Kidney tubule cell (primary cell): ENCODE data around the gene ZNF219.

ENCODE experiments used
- DNase-seq: peaks from one replicate; pipeline ENCODE4 v3.0.0-alpha.2; 2018; ENCODE audit warnings: low spot score

The ZNF219 gene

GRCh38 chr14:21068521-21069387 lies 29.7 kb downstream of the ZNF219 start:
- DNase-seq, result peak; percentile 68

GRCh38 chr14:21066882-21067502 lies 31.5 kb downstream of the ZNF219 start:
- no peak for DNase-seq

GRCh38 chr14:21063479-21063878 lies 35.0 kb downstream of the ZNF219 start:
- DNase-seq, result peak; percentile 87

- DNase-seq, result no peak
These were observed 37.1 kb downstream of the ZNF219 start for GRCh38 chr14:21061347-21061668.

- DNase-seq, result no peak
These were observed 37.7 kb downstream of the ZNF219 start for GRCh38 chr14:21060614-21061346.

GRCh38 chr14:21059842-21060613 lies 38.4 kb downstream of the ZNF219 start:
- no peak for DNase-seq

- no peak for DNase-seq
These were observed 39.6 kb downstream of the ZNF219 start for GRCh38 chr14:21058903-21059302.

GRCh38 chr14:21057803-21058675 lies 40.4 kb downstream of the ZNF219 start, which contains the start of gene RNASE8:
RNASE8 (plus strand) TSS chr14:21057822; CDS start chr14:21057893, 71 bp downstream.
- peak; percentile 65 for DNase-seq

GRCh38 chr14:21056520-21057163 lies 41.8 kb downstream of the ZNF219 start:
- peak; percentile 49 for DNase-seq

GRCh38 chr14:21055432-21056117 lies 42.9 kb downstream of the ZNF219 start:
- peak; percentile 58 for DNase-seq

GRCh38 chr14:21054768-21055145 lies 43.7 kb downstream of the ZNF219 start:
- DNase-seq, result no peak

- DNase-seq, result peak; percentile 85
These were observed 44.2 kb downstream of the ZNF219 start for GRCh38 chr14:21054123-21054767.

GRCh38 chr14:21053184-21054122 lies 45.0 kb downstream of the ZNF219 start:
- no peak for DNase-seq

- no peak for DNase-seq
These were observed 47.9 kb downstream of the ZNF219 start for GRCh38 chr14:21050597-21050996.

GRCh38 chr14:21049271-21049673 lies 49.2 kb downstream of the ZNF219 start:
- DNase-seq, result no peak

GRCh38 chr14:21048638-21049037 lies 49.8 kb downstream of the ZNF219 start:
- DNase-seq, result no peak

GRCh38 chr14:21047378-21047781 lies 51.1 kb downstream of the ZNF219 start:
- DNase-seq, result no peak

GRCh38 chr14:21043974-21044618 lies 54.4 kb downstream of the ZNF219 start:
- no peak for DNase-seq
